Cardiac muscle cell (in vitro differentiated cells and primary cell): Measurements from ENCODE around the gene YWHAG. TPM values are rescaled to one million over a fixed set of nuclear protein-coding genes. Genes with fewer than 3 reads are reported as not detected.

ENCODE experiments used
- DNase-seq, 2 donors: peaks; one replicate each; pipeline versions ENCODE4 v3.0.0 to v3.0.0-alpha.2; 2010 to 2017; ENCODE audit warnings: low read depth in 1 of 2, low spot score in 1 of 2
- H3K27ac ChIP-seq: fragments of 200-600 bp; sonication (generic); 2 replicates; pipeline ENCODE4 v1.5.1; 2016
- H3K27me3 ChIP-seq: fragments of 200-600 bp; sonication (generic); 2 replicates; pipeline ENCODE4 v1.6.0; 2016; ENCODE audit warnings: control low read depth
- H3K36me3 ChIP-seq: fragments of 200-600 bp; sonication (generic); 2 replicates; pipeline ENCODE4 v1.5.1; 2016; ENCODE audit warnings: control low read depth
- H3K4me1 ChIP-seq: fragments of 200-600 bp; sonication (generic); 2 replicates; pipeline ENCODE4 v1.8.1; 2017; ENCODE audit warnings: low read depth, mild to moderate bottlenecking, mixed run types
- H3K4me3 ChIP-seq: fragments of 200-600 bp; sonication (generic); 2 replicates; pipeline ENCODE4 v1.5.1; 2016; ENCODE audit warnings: mild to moderate bottlenecking
- H3K9me3 ChIP-seq: fragments of 200-600 bp; sonication (generic); 2 replicates; pipeline ENCODE4 v1.5.1; 2017; ENCODE audit warnings: low read depth, mild to moderate bottlenecking, control low read depth
- polyA plus RNA-seq: library from polyadenylated mRNA; unstranded; fragments of >200 nt; fragmentation: Nextera tagmentation; extraction: Ambion mirVana; gene quantifications from 2 replicates; pipeline ENCODE4 v1.2.1, GENCODE V29; 2016
- total RNA-seq: library from RNA; depleted of rRNA; stranded (reverse); fragments of >200 nt; gene quantifications from 2 replicates; pipeline ENCODE4 v1.2.3, GENCODE V29; 2016
- TF ChIP-seq, protein P1 (sequence below): IDR thresholded peaks from 2 replicates; pipeline ENCODE4 v1.5.1; 2012; ENCODE audit warnings: low read depth, mild to moderate bottlenecking, low read length

The YWHAG gene
- total and polyA plus RNA-seq, 2 experiments from 2014 or later, result 25.0 to 97.9 TPM

- Histone ChIP-seq H3K9me3 (no peaks in the 10 kb centered on the region), H3K27me3 (no peaks in the 10 kb centered on the region), H3K36me3 (peaks cover 10% of the 10 kb centered on the region), H3K4me1 (peaks cover 57% of the 10 kb centered on the region), H3K4me3 (no peak overlapping the region), H3K27ac (peak overlapping the region; percentile 53)
- TF ChIP-seq, protein P1, sequence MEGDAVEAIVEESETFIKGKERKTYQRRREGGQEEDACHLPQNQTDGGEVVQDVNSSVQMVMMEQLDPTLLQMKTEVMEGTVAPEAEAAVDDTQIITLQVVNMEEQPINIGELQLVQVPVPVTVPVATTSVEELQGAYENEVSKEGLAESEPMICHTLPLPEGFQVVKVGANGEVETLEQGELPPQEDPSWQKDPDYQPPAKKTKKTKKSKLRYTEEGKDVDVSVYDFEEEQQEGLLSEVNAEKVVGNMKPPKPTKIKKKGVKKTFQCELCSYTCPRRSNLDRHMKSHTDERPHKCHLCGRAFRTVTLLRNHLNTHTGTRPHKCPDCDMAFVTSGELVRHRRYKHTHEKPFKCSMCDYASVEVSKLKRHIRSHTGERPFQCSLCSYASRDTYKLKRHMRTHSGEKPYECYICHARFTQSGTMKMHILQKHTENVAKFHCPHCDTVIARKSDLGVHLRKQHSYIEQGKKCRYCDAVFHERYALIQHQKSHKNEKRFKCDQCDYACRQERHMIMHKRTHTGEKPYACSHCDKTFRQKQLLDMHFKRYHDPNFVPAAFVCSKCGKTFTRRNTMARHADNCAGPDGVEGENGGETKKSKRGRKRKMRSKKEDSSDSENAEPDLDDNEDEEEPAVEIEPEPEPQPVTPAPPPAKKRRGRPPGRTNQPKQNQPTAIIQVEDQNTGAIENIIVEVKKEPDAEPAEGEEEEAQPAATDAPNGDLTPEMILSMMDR, result no peak
- no peak for DNase-seq
Measured at GRCh38 chr7:76330673-76331072, 28.1 kb downstream of the YWHAG start.

GRCh38 chr7:76330261-76330660, 28.5 kb downstream of the YWHAG start:
- Histone ChIP-seq H3K9me3 (no peaks in the 10 kb centered on the region), H3K36me3 (peaks cover 10% of the 10 kb centered on the region), H3K4me1 (peaks cover 53% of the 10 kb centered on the region), H3K27ac (peak overlapping the region; percentile 53), H3K27me3 (no peaks in the 10 kb centered on the region), H3K4me3 (no peak overlapping the region)
- peak in 1 of 2 donors; percentile 22 for DNase-seq
- TF ChIP-seq, protein P1, result no peak

GRCh38 chr7:76329479-76329878, 29.3 kb downstream of the YWHAG start:
- Histone ChIP-seq H3K9me3 (no peaks in the 10 kb centered on the region), H3K36me3 (peaks cover 13% of the 10 kb centered on the region), H3K27me3 (no peaks in the 10 kb centered on the region), H3K27ac (no peak overlapping the region), H3K4me1 (peaks cover 45% of the 10 kb centered on the region), H3K4me3 (no peak overlapping the region)
- no peak for DNase-seq
- TF ChIP-seq, protein P1, result no peak

DNA sequence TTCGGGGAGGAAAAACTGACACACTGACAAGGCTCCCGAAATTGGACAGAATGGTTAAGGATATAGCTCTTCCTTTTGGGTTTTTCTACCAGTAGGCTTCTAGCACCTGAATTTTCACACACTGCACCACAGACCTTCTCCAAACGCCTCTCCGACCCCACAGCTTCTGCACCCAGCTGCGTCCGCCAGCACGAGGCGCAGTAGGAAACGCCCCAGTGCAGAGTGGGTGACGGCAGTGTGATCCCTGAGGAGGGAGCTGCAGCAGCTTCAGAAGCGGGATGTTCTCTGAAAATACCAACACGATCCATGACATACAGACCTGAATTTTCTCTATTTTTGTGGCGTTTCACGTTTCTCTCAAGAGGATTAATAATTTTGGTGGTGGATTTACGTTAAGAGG, 30.4 kb downstream of the YWHAG start:
- no peak for DNase-seq
- peak overlapping the region; percentile 54 for H3K27ac ChIP-seq
- no peak overlapping the region for H3K4me3 ChIP-seq
- H3K27me3 ChIP-seq, result no peaks in the 10 kb centered on the region
- peaks cover 13% of the 10 kb centered on the region for H3K36me3 ChIP-seq
- no peaks in the 10 kb centered on the region for H3K9me3 ChIP-seq
- peaks cover 36% of the 10 kb centered on the region for H3K4me1 ChIP-seq
- TF ChIP-seq, protein P1, result no peak

GRCh38 chr7:76327610-76328009, 31.2 kb downstream of the YWHAG start:
- no peak for DNase-seq
- TF ChIP-seq, protein P1, result no peak
- H3K27ac ChIP-seq, result peak overlapping the region; percentile 17
- H3K4me1 ChIP-seq, result peaks cover 29% of the 10 kb centered on the region
- no peaks in the 10 kb centered on the region for H3K27me3 ChIP-seq
- H3K36me3 ChIP-seq, result peaks cover 13% of the 10 kb centered on the region
- H3K4me3 ChIP-seq, result no peak overlapping the region
- H3K9me3 ChIP-seq, result no peaks in the 10 kb centered on the region
